ENCODE measurements around the gene GJA10. TPM values are rescaled to one million over a fixed set of nuclear protein-coding genes. Genes with fewer than 3 reads are reported as not detected.

GJA10 gene
- polyA plus RNA-seq, 1 of the 3 experiments (the other 2 are of a cell fraction) = not detected

- H3K27me3 ChIP-seq (ENCODE audit: insufficient read depth) = no peaks in the 10 kb centered on the region
- no peak for DNase-seq
- peaks cover 3 to 7% of the 10 kb centered on the region in 2 experiments; a peak in 2 of 4 replicates for H3K4me1 ChIP-seq (ENCODE audit: control insufficient read depth in 1 of 2, insufficient read depth in 2 of 2, low read depth in 1 of 2, low read length in 1 of 2)
- no peaks in the 10 kb centered on the region for H3K9me2 ChIP-seq
- ChIA-PET CTCF (interaction anchor here (1.0 to 1.7 kb wide), 2 partner anchors 12 to 551 kb away, joined by 4 to 10 read pairs; no protein-coding TSS in a partner anchor), POLR2A (no interaction called here)
- no peaks in the 10 kb centered on the region for H3F3A ChIP-seq (replicated peaks; ENCODE audit: insufficient read depth)
- no peak overlapping the region for H3K4me3 ChIP-seq (ENCODE audit: low read depth in 2 of 2, low read length in 1 of 2)
- no peaks in the 10 kb centered on the region for H3K9me3 ChIP-seq
- peak overlapping the region; percentile 72; the same call in 1 of the 2 replicates for H2AFZ ChIP-seq (ENCODE audit: low read depth)
- H3K27ac ChIP-seq (ENCODE audit: low read depth in 2 of 2, low read length in 1 of 2) = peak overlapping the region in 1 of 2 experiments; percentile 47; a peak in 2 of 4 replicates
- H3K4me2 ChIP-seq = no peak overlapping the region
- peak overlapping the region; percentile 15; the same call in 1 of the 2 replicates for H3K9ac ChIP-seq
- 34% methylated on average over 6 of the region's 6 CpGs for WGBS (ENCODE audit: low lambda C conversion rate)
- no peaks in the 10 kb centered on the region for H3K36me3 ChIP-seq (replicated peaks in 1 of 2; ENCODE audit: control insufficient read depth in 1 of 2, insufficient read depth in 2 of 2, low read length in 1 of 2)
- no peaks in the 10 kb centered on the region for H3K79me2 ChIP-seq (ENCODE audit: insufficient read depth)
- no peaks in the 10 kb centered on the region for H4K20me1 ChIP-seq (ENCODE audit: insufficient read depth)
- TF ChIP-seq TCF12 (IDR thresholded peaks at IDR 0.05) (peak; percentile 21; the same call in 1 of the 2 replicates), JUND (IDR thresholded peaks at IDR 0.05) (peak; percentile 58), TAF1 (IDR thresholded peaks at IDR 0.05; ENCODE audit: borderline replicate concordance, low read depth, low read length) (no peak), SMC3 (IDR thresholded peaks at IDR 0.05; ENCODE audit: low read depth, low read length) (no peak), PBX3 (IDR thresholded peaks at IDR 0.05) (peak; percentile 71; the same call in 1 of the 2 replicates), EP300 (IDR thresholded peaks at IDR 0.05; ENCODE audit: borderline replicate concordance in 1 of 2, low read depth in 1 of 2, low read length in 1 of 2) (no peak), FOSL2 (IDR thresholded peaks at IDR 0.05; ENCODE audit: borderline replicate concordance, low read depth) (peak; percentile 53; the same call in 1 of the 2 replicates), NRF1 (IDR thresholded peaks at IDR 0.05; ENCODE audit: low read depth, low read length) (no peak)
These were observed 34.3 kb downstream of the GJA10 start for GRCh38 chr6:89928604-89929003.

GRCh38 chr6:89930789-89931188, 36.5 kb downstream of the GJA10 start:
- ChIA-PET CTCF (interaction anchor here (1.6 to 2.6 kb wide), 3 partner anchors 10 to 548 kb away, joined by 6 to 20 read pairs (median 8); no protein-coding TSS in a partner anchor), POLR2A (no interaction called here)
- no peak overlapping the region for H3K4me2 ChIP-seq
- no peaks in the 10 kb centered on the region for H4K20me1 ChIP-seq (ENCODE audit: insufficient read depth)
- H3K27me3 ChIP-seq (ENCODE audit: insufficient read depth) = no peaks in the 10 kb centered on the region
- H3K9me2 ChIP-seq = no peaks in the 10 kb centered on the region
- H3K27ac ChIP-seq (ENCODE audit: low read depth in 2 of 2, low read length in 1 of 2) = no peak overlapping the region
- H3K36me3 ChIP-seq (replicated peaks in 1 of 2; ENCODE audit: control insufficient read depth in 1 of 2, insufficient read depth in 2 of 2, low read length in 1 of 2) = no peaks in the 10 kb centered on the region
- DNase-seq = no peak
- peaks cover 3 to 7% of the 10 kb centered on the region in 2 experiments; a peak in 2 of 4 replicates for H3K4me1 ChIP-seq (ENCODE audit: control insufficient read depth in 1 of 2, insufficient read depth in 2 of 2, low read depth in 1 of 2, low read length in 1 of 2)
- TF ChIP-seq YY1 (IDR thresholded peaks at IDR 0.05; ENCODE audit: low read depth) = no peak
- no peaks in the 10 kb centered on the region for H3K79me2 ChIP-seq (ENCODE audit: insufficient read depth)
- H3K4me3 ChIP-seq (ENCODE audit: low read depth in 2 of 2, low read length in 1 of 2) = no peak overlapping the region
- H3K9me3 ChIP-seq = no peaks in the 10 kb centered on the region
- no peak overlapping the region for H3K9ac ChIP-seq
- WGBS (ENCODE audit: low lambda C conversion rate) = 81% methylated on average over 5 of the region's 5 CpGs
- no peak overlapping the region for H2AFZ ChIP-seq (ENCODE audit: low read depth)
- no peaks in the 10 kb centered on the region for H3F3A ChIP-seq (replicated peaks; ENCODE audit: insufficient read depth)

GRCh38 chr6:89932245-89932802, 38.1 kb downstream of the GJA10 start:
- Histone ChIP-seq H3K36me3 (replicated peaks in 1 of 2; ENCODE audit: control insufficient read depth in 1 of 2, insufficient read depth in 2 of 2, low read length in 1 of 2) (no peaks in the 10 kb centered on the region), H3K27ac (ENCODE audit: low read depth in 2 of 2, low read length in 1 of 2) (no peak overlapping the region), H3K79me2 (ENCODE audit: insufficient read depth) (no peaks in the 10 kb centered on the region), H3K27me3 (ENCODE audit: insufficient read depth) (no peaks in the 10 kb centered on the region), H3K4me2 (no peak overlapping the region), H3K9me3 (no peaks in the 10 kb centered on the region), H4K20me1 (ENCODE audit: insufficient read depth) (no peaks in the 10 kb centered on the region), H2AFZ (ENCODE audit: low read depth) (no peak overlapping the region), H3K9me2 (no peaks in the 10 kb centered on the region), H3K4me3 (ENCODE audit: low read depth in 2 of 2, low read length in 1 of 2) (no peak overlapping the region), H3K4me1 (ENCODE audit: control insufficient read depth in 1 of 2, insufficient read depth in 2 of 2, low read depth in 1 of 2, low read length in 1 of 2) (peaks cover 3 to 7% of the 10 kb centered on the region in 2 experiments; a peak in 2 of 4 replicates), H3F3A (replicated peaks; ENCODE audit: insufficient read depth) (no peaks in the 10 kb centered on the region), H3K9ac (no peak overlapping the region)
- WGBS (ENCODE audit: low lambda C conversion rate) = 89% methylated on average over 16 of the region's 22 CpGs
- CTCF ChIA-PET = no interaction called here
- POLR2A ChIA-PET = no interaction called here
- no peak for TF ChIP-seq RXRA (IDR thresholded peaks at IDR 0.05; ENCODE audit: borderline replicate concordance, low read depth)
- no peak for TF ChIP-seq YY1 (IDR thresholded peaks at IDR 0.05; ENCODE audit: low read depth)
- DNase-seq = no peak
